ENCODE results near the gene FGFR2. TPM values are rescaled to one million over a fixed set of nuclear protein-coding genes. Genes with fewer than 3 reads are reported as not detected.

FGFR2 gene
- total RNA-seq, 1 donor from 2014 or later = not detected

DNA sequence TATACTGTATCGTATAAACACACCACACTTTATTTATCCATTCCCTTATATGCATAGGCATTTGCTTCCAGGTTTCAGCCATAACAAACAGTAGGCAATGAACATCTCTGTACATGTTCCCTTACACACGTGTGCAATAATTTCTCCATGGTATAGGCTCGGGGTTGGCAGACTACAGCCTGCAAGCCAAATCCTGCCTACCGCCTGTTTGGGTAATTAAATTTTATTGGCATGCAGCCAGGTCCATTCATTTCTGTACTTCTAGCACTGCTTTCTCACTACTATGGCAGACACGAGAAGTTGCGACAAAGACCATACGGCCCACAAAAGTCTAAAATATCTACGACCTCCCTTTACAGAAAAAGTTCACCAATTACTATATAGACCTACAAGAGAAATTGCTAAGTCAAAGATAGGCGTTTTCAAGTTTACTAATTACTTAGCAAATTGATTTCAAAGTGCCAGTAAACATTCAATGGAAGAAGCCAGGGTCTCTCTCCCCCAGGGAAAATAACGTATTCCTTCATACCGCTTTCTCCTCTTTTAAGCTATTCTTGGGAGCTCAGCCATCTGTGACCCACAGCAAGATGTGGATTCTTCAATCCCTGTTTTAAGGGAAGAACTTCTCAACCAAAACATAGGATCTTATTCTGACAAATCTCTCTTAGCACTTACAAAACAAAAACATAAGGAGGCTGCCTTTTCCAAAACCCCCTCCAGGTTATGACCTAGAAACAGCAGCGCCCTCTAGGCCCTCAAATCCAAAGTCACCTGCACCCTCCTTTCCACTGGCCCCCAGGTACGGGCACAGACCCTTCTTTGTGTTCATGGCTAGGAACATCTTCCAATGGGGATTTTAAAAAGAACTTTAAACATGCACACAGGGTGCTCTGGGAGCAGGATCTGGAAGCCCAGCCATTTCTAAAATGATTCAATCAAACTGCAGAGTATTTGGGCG is 100.5 kb downstream of the FGFR2 start:
- Mint-ChIP-seq H3K9me3 (no peaks in the 10 kb centered on the region), H3K36me3 (ENCODE audit: low read depth) (no peaks in the 10 kb centered on the region), H3K27ac (no peak overlapping the region), H3K4me3 (no peak overlapping the region), H3K4me1 (ENCODE audit: low read depth) (no peaks in the 10 kb centered on the region), H3K27me3 (ENCODE audit: insufficient read depth) (no peaks in the 10 kb centered on the region)
- intact Hi-C loops (cut with micrococcal nuclease) = no loop called here
- DNase-seq (ENCODE audit: low spot score) = no peak

DNA sequence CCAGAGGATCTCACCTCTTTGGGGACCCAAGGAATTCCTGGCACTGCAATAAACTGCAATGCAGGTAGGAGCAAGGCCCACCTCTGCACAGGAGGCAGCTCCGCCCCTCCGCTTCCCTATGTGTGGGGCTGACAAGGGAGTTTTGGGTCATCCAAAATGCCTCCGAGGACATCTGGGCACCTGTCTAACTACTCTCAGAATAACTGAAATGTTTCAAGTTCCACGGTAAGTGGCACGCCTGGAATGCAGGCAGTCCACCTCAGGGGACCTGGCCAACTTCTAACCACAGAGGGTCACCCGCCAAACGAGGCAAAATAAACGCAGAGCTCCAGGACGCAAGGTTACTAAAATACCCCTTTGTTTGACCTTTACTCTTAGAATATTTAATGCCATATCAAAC is 102.5 kb downstream of the FGFR2 start:
- no peak for DNase-seq (ENCODE audit: low spot score)
- Mint-ChIP-seq H3K36me3 (ENCODE audit: low read depth) (no peaks in the 10 kb centered on the region), H3K4me1 (ENCODE audit: low read depth) (no peaks in the 10 kb centered on the region), H3K27ac (no peak overlapping the region), H3K9me3 (no peaks in the 10 kb centered on the region), H3K27me3 (ENCODE audit: insufficient read depth) (no peaks in the 10 kb centered on the region), H3K4me3 (no peak overlapping the region)
- intact Hi-C loops (cut with micrococcal nuclease) = no loop called here

DNA sequence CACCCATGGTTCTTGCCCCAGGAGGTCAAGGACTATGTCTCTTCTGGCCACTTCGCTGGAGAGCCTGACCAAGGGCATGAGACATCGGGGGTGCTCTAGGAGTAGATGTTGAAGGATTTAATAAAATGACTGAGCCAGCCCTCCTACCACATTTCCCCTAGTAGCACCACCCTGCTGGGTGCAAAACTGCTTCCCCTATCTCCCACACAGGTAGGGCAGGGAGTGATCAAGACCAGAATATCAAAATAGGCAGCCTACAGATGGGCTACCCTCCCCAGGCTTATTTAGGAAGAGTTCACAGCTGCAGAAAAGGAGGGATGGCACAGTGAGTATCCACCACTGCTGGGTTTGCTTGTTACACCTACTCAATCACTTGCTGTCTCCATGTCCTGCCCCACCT is 103.9 kb downstream of the FGFR2 start:
- Mint-ChIP-seq H3K4me3 (no peak overlapping the region), H3K4me1 (ENCODE audit: low read depth) (no peaks in the 10 kb centered on the region), H3K9me3 (peaks cover 6% of the 10 kb centered on the region), H3K27ac (no peak overlapping the region), H3K36me3 (ENCODE audit: low read depth) (no peaks in the 10 kb centered on the region), H3K27me3 (ENCODE audit: insufficient read depth) (no peaks in the 10 kb centered on the region)
- no peak for DNase-seq (ENCODE audit: low spot score)
- intact Hi-C loops (cut with micrococcal nuclease) = no loop called here

DNA sequence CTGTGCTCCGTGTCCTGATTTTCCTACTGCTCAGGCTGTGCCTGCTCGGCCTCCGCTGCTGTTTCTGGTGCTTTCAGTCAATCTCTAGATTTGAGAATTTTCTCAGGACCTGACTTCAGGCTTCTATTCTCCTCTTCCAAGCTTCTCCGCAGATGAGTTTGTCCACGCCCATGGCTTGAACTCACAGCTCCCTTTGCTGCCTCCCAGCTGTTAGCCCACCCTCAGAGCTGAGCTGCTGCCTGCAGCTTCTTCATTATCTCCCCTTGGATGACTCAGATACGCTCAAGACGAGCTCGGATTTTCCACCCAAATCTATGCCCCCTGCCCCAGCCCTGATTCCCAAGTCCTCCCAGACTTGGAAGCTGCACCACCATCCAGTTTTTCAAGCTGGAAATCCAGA is 104.7 kb downstream of the FGFR2 start:
- H3K36me3 Mint-ChIP-seq (ENCODE audit: low read depth) = no peaks in the 10 kb centered on the region
- intact Hi-C loops (cut with micrococcal nuclease) = no loop called here
- H3K27ac Mint-ChIP-seq = no peak overlapping the region
- H3K27me3 Mint-ChIP-seq (ENCODE audit: insufficient read depth) = no peaks in the 10 kb centered on the region
- no peaks in the 10 kb centered on the region for H3K4me1 Mint-ChIP-seq (ENCODE audit: low read depth)
- peaks cover 7% of the 10 kb centered on the region for H3K9me3 Mint-ChIP-seq
- DNase-seq (ENCODE audit: low spot score) = no peak
- no peak overlapping the region for H3K4me3 Mint-ChIP-seq

DNA sequence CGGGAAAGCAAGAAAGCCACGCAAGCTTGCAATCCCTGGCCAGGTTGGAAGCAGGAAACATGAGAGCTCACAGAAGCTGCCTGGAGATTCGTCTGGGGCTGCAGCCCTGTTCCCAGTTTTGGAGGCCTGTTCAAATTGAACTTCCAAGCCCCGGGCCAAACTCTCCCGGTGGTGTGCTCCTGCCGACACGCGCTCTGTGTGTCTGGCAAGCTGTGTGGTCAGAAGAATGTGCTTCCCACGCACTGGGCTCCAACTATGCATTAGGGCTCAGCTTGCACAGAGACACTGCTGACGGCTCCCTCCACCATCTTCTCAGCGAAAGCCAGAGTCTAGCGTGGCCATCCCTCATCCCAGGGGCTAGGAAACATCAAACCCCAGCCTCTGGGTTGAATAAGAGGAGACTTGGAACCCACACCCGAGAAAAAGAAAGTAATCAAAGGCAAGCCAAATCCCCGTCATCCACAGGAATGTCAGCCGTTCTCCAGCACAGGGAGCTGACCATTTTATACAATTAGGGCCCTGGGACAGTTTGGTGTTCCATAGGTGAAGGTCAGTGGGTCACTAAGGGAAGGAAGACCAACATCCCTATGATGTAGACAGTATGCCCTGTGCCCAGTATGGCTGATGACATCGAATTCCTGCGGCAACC is 107.2 kb downstream of the FGFR2 start:
- Mint-ChIP-seq H3K36me3 (ENCODE audit: low read depth) (no peaks in the 10 kb centered on the region), H3K4me3 (no peak overlapping the region), H3K27ac (no peak overlapping the region), H3K9me3 (peaks cover 7% of the 10 kb centered on the region), H3K4me1 (ENCODE audit: low read depth) (no peaks in the 10 kb centered on the region), H3K27me3 (ENCODE audit: insufficient read depth) (no peaks in the 10 kb centered on the region)
- DNase-seq (ENCODE audit: low spot score) = no peak
- intact Hi-C loops (cut with micrococcal nuclease) = no loop called here

DNA sequence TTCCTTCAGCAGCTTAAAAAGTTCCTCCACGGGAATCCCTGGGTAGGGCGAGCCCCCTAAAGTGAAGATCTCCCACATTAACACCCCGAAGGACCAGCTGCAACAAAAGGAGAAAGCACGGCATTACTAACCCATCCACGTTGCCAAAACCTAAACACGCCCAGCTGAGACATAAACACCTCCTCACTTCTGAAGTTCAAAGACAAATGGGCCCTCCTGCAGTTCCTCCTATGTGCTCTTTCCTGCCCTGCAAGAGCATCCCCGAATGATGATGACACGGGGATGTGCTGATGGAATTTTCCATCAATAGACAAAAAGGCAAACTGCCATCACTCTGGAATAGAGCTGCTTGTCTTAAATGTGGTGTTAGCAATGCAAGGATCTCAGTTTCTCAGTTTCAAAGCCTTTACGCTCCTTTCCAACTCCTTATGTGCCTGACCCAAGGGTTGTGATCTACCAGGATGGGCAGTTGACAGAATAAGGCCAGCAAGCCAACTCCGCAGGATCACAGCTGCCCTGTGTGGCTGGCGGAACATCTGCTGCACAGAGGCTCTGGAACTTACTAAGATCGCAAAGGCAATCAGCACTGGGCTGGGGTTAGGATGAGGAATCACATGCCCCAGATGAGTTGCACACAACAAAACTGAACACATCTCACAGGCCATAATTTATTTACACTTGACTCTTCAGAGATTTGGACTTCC is 112.7 kb downstream of the FGFR2 start:
- DNase-seq (ENCODE audit: low spot score) = no peak
- intact Hi-C loops (cut with micrococcal nuclease) = no loop called here
- H3K27ac Mint-ChIP-seq = no peak overlapping the region

DNA sequence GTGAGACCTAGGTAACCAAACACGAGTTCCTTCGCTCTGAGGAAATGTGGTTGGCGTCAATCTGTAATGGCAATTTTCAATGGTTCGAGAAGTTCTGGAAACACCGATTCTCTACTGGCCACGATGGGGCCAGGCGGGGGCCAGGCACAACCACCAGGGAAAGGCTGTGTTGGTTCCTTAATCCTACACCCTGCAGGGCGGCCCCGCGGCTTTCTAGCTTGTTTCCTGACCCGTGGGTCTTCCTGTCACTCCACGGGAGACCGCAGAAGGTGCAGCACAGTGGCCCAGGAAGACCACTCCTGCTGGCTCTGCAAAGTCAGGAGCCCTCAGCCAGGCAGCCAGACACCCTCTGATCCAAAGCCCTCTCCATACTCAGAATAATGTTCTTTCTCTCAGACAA is 113.4 kb downstream of the FGFR2 start:
- no peak for DNase-seq (ENCODE audit: low spot score)
- H3K4me1 Mint-ChIP-seq (ENCODE audit: low read depth) = no peaks in the 10 kb centered on the region
- H3K36me3 Mint-ChIP-seq (ENCODE audit: low read depth) = no peaks in the 10 kb centered on the region
- peaks cover 6% of the 10 kb centered on the region for H3K9me3 Mint-ChIP-seq
- intact Hi-C loops (cut with micrococcal nuclease) = no loop called here
- H3K27ac Mint-ChIP-seq = no peak overlapping the region
- no peak overlapping the region for H3K4me3 Mint-ChIP-seq
- H3K27me3 Mint-ChIP-seq (ENCODE audit: insufficient read depth) = no peaks in the 10 kb centered on the region

More for the DNA sequence above, 112.7 kb downstream of the FGFR2 start:
- Mint-ChIP-seq H3K36me3 (ENCODE audit: low read depth) (no peaks in the 10 kb centered on the region), H3K27me3 (ENCODE audit: insufficient read depth) (no peaks in the 10 kb centered on the region), H3K4me3 (no peak overlapping the region), H3K9me3 (peaks cover 7% of the 10 kb centered on the region), H3K4me1 (ENCODE audit: low read depth) (no peaks in the 10 kb centered on the region)

DNA sequence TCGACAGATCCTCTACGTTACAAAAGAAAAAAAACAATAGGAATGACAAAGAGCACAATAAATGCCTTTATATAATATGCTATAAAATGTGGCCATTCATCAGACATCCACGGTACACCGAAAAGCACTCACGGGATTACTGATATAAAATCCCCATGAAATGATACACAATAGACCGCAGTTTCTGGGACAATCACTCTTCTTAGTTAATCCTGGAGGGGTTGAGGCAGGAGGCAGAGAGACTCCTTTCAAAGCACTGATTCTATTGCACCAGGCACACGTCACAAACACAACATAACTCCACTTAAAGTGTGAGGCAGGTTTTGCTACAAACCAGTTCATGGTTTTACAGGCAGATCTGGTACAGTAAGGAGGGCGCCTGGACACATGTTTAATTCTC is 113.8 kb downstream of the FGFR2 start:
- no peak overlapping the region for H3K4me3 Mint-ChIP-seq
- no peak overlapping the region for H3K27ac Mint-ChIP-seq
- no peaks in the 10 kb centered on the region for H3K27me3 Mint-ChIP-seq (ENCODE audit: insufficient read depth)
- intact Hi-C loops (cut with micrococcal nuclease) = no loop called here
- H3K36me3 Mint-ChIP-seq (ENCODE audit: low read depth) = no peaks in the 10 kb centered on the region
- DNase-seq (ENCODE audit: low spot score) = no peak
- H3K4me1 Mint-ChIP-seq (ENCODE audit: low read depth) = no peaks in the 10 kb centered on the region
- peaks cover 2% of the 10 kb centered on the region for H3K9me3 Mint-ChIP-seq

DNA sequence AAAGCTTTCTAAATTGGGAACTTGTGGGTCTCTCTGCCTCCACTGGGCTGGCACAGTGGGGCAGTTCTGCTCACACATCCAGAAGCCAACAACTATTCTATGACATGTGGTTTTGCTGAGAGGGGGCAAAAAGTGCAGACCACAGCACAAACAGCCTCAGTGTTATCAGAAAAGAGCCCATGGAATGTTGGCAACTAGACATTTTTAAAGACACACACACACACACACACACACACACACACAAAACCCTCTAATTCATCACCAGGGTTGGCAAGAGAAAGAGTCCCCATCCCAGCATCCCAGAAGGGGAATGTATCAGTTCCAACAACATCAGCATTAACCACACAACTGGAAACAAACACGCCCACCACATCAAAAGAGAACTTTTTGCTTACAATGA is 117.1 kb downstream of the FGFR2 start:
- intact Hi-C loops (cut with micrococcal nuclease) = no loop called here
- Mint-ChIP-seq H3K36me3 (ENCODE audit: low read depth) (no peaks in the 10 kb centered on the region), H3K4me3 (no peak overlapping the region), H3K27me3 (ENCODE audit: insufficient read depth) (no peaks in the 10 kb centered on the region), H3K27ac (no peak overlapping the region), H3K4me1 (ENCODE audit: low read depth) (no peaks in the 10 kb centered on the region), H3K9me3 (no peaks in the 10 kb centered on the region)
- no peak for DNase-seq (ENCODE audit: low spot score)

DNA sequence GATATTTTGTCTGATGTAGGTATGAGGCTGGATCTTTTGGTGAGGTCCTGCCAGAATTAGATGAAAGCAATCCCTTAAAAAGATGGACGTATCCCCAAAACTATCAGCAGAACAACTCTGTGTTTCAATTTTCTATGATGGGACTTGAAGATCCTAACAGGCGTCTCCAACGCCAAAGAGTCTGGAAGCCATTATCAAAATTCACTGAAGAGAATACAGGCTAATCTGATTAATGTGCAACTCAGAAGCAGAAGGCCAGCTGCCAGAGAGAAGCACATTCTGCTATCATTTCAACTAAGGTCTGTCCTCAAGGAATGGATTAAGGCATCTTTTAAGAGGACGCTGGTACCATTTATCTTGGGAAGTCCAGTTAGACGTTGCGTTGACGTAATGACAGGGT is 119.7 kb downstream of the FGFR2 start:
- Mint-ChIP-seq H3K27ac (no peak overlapping the region), H3K4me3 (no peak overlapping the region), H3K27me3 (ENCODE audit: insufficient read depth) (no peaks in the 10 kb centered on the region), H3K4me1 (ENCODE audit: low read depth) (no peaks in the 10 kb centered on the region), H3K9me3 (no peaks in the 10 kb centered on the region), H3K36me3 (ENCODE audit: low read depth) (no peaks in the 10 kb centered on the region)
- intact Hi-C loops (cut with micrococcal nuclease) = no loop called here
- DNase-seq (ENCODE audit: low spot score) = no peak

DNA sequence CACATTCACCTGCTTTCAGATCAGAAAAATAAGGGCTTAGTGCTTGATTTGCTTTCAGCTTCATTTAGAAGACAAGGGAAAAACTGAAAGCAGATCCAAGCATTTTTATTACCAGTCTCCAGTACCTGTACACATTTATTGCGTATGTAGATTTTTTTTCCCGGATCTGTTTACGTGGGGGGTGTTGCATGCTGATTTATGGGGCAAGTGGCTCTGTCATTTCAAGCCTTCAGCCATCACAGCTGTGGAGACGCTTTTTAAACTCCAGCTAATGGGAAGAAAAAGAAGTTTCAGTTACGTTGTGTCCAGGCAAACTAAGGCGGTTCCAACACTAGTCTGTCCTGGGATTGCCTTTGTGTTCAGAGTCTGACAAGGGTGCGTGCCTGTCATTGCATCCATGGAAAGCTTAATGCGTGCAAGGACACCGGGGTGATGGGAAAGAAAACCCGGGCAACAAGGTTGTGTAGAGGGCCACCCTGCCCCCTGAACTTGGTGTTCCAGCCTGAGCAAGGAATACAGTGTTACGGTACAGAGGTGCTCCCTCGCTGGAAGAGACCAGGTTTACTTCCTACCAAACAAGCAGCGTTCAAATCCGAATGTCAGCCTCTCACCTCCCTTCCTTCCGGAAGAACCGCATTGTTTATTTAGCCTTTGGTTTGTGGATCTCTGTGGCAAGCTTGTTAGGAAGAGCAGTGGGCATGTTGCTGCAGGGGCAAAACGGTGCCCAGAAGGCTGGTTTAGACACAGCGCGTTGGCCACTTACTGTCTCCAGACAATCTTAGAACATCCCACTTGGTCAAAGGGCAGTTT is 128.2 kb downstream of the FGFR2 start:
- no peak overlapping the region for H3K4me3 Mint-ChIP-seq
- H3K36me3 Mint-ChIP-seq (ENCODE audit: low read depth) = no peaks in the 10 kb centered on the region
- H3K9me3 Mint-ChIP-seq = peaks cover 5% of the 10 kb centered on the region
- intact Hi-C loops (cut with micrococcal nuclease) = no loop called here
- H3K4me1 Mint-ChIP-seq (ENCODE audit: low read depth) = no peaks in the 10 kb centered on the region
- no peaks in the 10 kb centered on the region for H3K27me3 Mint-ChIP-seq (ENCODE audit: insufficient read depth)
- DNase-seq (ENCODE audit: low spot score) = no peak
- no peak overlapping the region for H3K27ac Mint-ChIP-seq

DNA sequence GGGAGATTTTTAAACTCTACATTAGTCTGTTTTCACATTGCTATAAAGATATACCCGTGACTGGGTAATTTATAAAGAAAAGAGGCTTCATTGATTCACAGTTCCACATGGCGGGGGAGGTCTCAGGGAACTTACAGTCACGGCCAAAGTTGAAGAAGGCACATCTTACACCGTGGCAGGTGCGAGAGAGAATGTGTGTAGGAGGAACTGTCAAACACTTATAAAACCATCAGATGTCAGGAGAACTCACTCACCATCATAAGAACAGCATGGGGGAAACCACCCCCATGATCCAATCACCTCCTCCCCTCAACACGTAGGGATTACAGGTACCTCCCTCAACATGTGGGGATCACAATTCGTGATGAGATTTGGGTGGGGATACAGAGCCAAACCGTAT is 129.5 kb downstream of the FGFR2 start:
- Mint-ChIP-seq H3K9me3 (peaks cover 5% of the 10 kb centered on the region), H3K36me3 (ENCODE audit: low read depth) (no peaks in the 10 kb centered on the region), H3K4me3 (no peak overlapping the region), H3K27ac (no peak overlapping the region), H3K27me3 (ENCODE audit: insufficient read depth) (no peaks in the 10 kb centered on the region), H3K4me1 (ENCODE audit: low read depth) (no peaks in the 10 kb centered on the region)
- intact Hi-C loops (cut with micrococcal nuclease) = no loop called here
- no peak for DNase-seq (ENCODE audit: low spot score)

Measured in activated T-helper 1 cell treated with anti-CD3 and anti-CD28 coated beads, Interleukin-12 subunit alpha, Interleukin-12 subunit beta, Interleukin-2, Interleukin-4 antibody, amounts not matched to agents 30 ng/mL and 10 ng/mL and 1 ng/mL, durations not matched to agents 14 hours and 24 hours and 36 hours (primary cell).